ENCODE measurements around the gene ZNF286A.
"Not testable (repeated sequence)": the region's sequence is repeated elsewhere in the genome, so short reads cannot be mapped to it uniquely, and the experiment has no call there.

The ZNF286A gene

GRCh38 chr17:15699937-15700336 lies 385 bp downstream of the ZNF286A start:
- not testable (repeated sequence) for DNase-seq (ENCODE audit: low spot score)

DNA sequence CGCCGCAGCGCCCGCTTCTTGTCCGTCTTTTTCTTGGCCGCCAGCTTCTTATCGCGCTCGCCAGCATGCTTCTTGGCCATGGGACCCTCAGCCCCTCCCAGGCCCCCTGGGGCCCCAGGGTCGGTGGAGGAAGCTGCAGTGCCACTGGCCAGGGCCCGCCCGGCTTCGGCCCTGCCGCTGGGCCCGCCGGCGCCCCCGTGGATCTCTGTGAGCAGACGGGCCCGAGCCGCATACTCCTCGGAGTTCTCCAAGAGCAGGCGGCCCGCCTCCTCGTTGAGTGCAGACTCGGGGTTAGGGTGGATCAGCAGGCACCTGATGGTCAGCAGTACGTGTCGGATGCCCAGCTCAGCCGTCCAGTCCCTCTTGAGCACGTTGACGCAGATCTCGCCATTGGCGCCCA lies 4.7 kb downstream of the ZNF286A start:
- not testable (repeated sequence) for DNase-seq (ENCODE audit: low spot score)

GRCh38 chr17:15704813-15705212 lies 5.3 kb downstream of the ZNF286A start:
- not testable (repeated sequence) for DNase-seq (ENCODE audit: low spot score)

- DNase-seq (ENCODE audit: low spot score), result not testable (repeated sequence)
Observed at GRCh38 chr17:15708879-15709278, 9.3 kb downstream of the ZNF286A start.

- not testable (repeated sequence) for DNase-seq (ENCODE audit: low spot score)
Observed at GRCh38 chr17:15716601-15717563, 17.3 kb downstream of the ZNF286A start.

DNA sequence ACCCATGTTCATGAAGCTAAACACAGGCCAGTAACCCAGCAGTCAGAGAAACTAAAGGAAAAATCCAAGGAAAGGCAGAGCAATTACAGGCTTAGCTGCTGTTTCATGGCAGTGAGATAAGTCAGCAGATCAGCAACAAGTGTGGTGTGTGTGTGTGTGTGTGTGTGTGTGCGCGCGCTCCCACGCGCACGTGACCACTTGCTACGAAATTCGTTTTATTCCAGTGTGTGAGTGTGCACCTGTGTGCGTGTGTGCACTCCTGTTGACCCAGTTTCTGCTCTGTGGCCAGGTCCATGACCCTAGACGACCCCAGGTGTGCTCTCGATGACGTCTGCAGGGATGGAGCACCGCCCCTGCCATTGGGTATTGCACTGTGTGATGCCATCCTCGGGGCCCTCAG lies 31.0 kb downstream of the ZNF286A start:
- DNase-seq (ENCODE audit: low spot score), result not testable (repeated sequence)

GRCh38 chr17:15731900-15732299 lies 32.3 kb downstream of the ZNF286A start, which contains the start of gene TBC1D26:
TBC1D26 (plus strand) TSS chr17:15732283; CDS start chr17:15735349, 3,066 bp downstream.
- DNase-seq (ENCODE audit: low spot score), result not testable (repeated sequence)

DNA sequence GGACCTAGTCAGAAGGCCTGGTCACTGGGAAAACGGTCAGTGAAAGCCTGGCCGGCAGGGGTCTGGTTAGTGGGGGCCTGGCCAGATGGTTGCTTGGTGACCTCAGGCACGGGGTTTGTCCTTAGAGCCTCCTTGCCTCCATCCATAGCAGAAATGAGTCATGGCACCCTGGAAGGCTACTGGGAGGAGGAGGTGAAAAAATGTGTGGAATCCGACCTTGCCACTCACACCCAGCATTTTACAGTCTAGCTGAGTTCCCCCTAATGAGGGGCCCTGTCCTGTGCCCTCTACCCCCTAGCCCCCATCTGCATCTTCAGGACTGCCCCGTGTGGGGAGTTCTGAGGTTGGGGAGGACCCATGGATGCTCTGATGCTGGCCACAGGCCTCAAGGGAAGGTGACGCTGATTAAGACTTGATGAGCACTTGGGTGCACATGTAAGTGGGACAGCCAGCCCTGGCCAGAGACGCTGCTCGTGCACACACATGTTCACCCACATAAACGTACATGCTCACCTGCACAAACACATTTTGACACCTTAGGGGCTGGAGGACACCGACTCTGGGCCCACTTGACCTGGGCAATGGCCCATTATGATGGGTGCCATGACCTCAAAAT lies 33.7 kb downstream of the ZNF286A start:
- not testable (repeated sequence) for DNase-seq (ENCODE audit: low spot score)

DNA sequence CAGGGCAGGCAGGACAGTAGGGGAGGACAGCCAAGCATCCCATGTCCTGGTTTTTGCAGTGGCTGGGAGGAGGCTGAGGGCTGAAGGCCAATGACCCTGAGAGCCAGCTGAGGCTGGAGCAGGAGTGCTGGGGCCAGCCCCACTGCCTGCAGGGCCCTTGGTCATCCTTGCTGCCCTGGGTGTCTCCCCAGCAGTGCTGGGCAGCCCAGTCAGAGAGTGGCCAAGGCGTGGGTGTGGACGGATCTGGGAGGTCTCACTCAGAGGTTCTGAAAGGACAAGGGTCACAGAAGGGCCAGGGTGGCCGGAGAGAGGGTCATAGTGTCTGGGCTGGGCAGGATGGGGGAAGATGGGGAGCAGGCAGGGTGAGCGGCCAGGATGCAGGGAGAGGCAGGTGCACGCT lies 37.0 kb downstream of the ZNF286A start:
- DNase-seq (ENCODE audit: low spot score), result not testable (repeated sequence)

GRCh38 chr17:15738066-15738465 lies 38.5 kb downstream of the ZNF286A start:
- no peak for DNase-seq (ENCODE audit: low spot score)

GRCh38 chr17:15739259-15739658 lies 39.7 kb downstream of the ZNF286A start:
- not testable (repeated sequence) for DNase-seq (ENCODE audit: low spot score)

DNA sequence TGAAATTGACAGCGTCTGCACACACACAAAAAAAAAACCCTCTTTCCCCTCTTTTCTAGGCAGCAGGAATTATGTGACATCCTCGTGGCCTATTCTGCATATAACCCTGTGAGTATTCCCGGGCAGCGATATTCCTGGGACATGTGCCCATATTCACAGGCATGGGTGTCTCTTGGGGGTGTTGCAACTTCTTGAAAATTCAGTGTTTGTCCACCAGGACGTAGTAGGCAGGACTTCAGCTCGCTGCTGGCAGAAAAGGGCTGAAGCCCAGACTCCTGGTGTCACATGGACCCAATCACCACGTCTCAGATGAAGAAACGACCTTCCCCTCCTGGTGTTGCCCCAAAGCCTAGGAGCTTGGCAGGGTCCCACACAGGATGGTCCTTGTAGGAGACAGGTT lies 40.5 kb downstream of the ZNF286A start:
- not testable (repeated sequence) for DNase-seq (ENCODE audit: low spot score)

DNA sequence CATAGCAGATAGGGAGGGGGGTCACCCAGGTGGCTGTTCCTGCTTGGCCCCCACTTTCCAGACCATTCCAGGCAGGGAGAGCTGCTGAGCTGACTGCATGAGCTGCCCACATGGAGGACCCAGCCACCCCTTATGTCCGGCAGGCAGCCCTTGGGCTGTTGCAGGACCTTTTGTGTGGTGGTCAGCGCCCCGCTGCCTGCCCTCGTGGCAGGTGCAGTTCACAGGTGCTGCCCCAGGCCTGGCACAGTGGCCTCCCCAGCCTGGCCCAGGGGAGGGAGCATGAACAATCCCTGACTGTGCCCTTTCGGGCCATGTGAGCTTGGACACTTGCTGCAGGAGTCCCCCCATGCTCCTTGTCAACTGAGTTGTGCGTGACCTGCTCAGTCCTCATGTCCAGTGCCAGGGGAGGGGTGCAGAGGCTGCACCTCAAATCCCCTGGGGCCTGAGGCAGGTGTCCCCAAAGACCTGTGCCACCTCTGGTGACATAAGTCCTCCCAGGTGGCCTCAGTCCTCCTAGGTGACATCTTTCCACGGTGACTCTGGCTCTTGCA lies 41.1 kb downstream of the ZNF286A start:
- DNase-seq (ENCODE audit: low spot score), result no peak

DNA sequence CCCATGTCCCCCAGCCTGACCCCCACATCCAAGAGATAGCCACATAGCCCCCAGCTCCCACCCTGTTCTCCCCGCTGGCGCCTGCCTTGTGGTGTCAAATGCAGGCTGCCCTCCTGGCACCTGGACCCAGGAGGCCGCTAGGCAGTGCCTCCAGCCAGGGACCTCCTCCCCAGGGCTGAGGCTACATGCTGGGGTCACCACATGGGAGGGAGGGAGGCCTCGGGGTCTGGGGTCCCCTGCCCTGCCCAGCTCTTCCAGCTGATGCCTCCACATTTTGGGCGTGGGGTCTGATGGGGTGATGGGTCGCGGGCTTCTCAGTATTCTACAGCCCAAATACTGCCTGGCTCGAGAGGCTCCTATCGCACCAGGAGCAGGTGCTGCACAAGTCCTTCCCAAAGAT lies 42.1 kb downstream of the ZNF286A start:
- no peak for DNase-seq (ENCODE audit: low spot score)

DNA sequence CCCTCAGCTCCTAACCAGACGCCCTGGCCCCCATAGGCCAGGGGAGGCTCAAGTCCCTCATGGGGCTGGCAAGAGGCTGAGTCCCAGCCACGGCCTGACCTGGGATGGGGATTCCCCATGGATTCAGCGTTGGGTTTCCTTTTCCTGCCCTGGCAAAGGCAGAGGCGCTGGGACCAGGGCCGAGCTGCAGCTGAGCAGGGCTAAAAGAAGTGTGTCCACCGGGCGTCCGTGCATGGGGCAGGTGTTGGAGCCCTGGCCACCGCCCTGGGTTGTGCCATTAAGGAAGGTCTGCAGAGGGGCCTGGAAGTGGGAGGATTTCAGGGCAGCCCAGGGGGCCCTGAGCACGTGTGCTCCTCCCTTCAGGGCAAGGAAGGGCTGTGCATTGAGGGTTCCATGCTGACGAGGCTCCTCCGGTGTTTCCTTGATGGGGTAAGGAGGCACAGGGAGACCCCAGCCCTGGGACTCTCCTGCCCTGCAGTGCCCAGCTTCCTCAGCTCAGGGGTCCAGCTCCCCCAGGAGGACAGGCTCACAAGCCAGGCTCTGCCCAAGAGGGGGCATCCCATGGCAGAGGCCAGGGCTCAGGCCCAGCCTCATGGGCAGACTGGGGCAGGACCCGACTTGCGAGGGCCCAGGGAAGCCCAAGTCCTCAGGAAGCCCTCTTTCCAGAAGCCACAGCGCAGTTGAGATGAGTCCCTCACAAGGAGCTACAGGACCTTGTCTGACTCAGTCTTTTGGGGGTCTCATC lies 42.7 kb downstream of the ZNF286A start:
- DNase-seq (ENCODE audit: low spot score), result no peak

DNA sequence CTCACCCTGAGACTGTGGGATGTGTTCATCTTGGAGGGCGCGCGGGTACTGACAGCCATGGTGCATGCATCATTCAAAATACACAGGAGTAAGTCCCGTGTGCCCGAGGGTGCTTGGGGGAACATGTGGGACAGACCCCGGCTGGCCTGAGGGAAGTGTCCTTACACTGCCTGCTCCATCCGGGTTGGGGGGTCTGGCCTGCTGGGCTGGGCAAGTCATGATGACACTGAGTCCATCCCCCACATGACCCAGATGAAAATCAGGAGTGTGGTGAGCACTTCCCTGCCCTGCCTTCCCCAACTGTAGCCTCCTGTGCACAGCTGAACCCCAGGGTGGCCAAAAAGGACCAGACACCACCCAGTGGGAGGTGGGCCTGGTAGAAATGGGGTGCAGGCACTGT lies 43.4 kb downstream of the ZNF286A start:
- DNase-seq (ENCODE audit: low spot score), result no peak

DNA sequence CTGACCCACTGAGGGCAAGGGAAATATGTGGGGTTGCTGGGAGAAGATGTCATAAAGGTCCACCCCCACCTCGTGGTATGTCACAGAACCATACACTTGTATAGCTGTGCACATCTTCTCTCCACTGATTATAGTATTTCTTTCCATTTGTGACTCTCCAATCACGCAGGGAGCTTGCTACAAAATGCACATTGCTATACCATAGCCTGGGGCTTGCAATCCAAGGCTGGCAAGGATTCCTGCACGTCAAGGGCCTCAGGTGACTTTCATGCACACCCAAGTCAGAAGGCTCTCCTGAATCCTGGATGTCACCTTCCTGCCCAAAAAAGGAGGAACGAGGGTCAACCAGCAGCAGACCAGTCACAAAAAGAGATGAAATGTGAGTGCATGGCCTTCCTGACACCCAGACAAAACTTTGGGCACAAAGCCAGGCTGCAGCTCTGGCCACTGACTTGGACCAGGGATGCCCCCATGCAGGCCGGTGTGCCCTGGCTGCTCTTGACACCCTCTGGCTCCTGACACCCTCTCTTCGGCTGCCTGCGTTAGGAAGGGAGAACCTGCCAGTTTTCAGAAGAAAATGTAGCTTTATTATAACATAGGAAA lies 44.6 kb downstream of the ZNF286A start:
- DNase-seq (ENCODE audit: low spot score), result no peak

DNA sequence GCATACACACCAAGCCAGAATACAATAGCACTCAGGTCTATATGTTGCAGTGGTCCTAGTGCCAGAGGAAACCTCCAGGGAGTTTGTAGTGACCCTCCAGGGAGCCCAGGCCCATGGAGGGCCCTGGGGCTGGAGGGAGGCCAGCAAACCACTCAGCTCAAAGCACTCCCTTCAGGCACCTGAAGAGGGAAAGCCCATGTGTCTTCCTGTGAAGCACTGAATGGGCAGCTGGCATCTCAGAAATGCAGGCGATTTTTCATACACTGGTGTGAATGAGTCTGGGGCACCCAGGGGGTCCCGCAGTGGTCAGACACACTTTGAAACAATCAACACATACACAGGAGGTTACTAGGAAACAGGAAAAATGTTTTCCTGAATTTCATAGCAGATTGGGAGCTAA lies 45.3 kb downstream of the ZNF286A start:
- DNase-seq (ENCODE audit: low spot score), result no peak

GRCh38 chr17:15749403-15749802 lies 49.9 kb downstream of the ZNF286A start:
- DNase-seq (ENCODE audit: low spot score), result not testable (repeated sequence)

DNA sequence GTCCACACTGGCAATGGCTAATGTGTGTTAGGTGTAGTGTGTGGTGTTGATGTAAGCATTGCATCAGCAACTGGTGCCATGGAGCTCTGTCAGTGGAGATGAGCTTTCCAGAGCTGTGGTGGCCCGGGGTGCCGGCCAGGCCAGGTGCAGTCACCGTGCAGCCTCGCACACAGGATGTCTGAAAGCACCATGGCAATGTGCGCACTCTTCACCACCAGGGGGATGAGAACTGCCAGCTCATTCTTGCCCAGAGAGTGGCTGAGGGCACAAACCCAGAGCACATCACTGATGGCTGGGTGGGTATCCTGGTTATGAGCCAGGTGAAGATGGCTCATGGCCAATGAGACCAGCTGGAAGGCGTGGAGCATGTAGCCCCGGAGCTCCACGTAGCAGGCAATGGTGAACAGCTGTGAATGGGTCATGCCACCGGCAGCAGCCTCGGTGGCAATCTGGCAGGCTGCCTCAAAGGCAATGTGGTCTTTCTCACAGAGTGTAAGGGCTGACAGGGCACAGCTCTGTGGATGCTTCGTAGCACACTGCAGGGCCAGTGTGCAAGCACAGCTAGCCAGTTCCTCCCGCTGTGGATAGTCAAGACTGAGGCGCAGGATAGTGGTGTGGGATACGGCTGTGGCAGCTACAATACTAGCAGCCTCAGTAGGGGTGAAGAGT lies 69.4 kb downstream of the ZNF286A start:
- DNase-seq (ENCODE audit: low spot score), result not testable (repeated sequence)
